DOHH2 (cell line): Measurements from ENCODE around the gene LYG1.

ENCODE experiments used
- EZH2phosphoT487 ChIP-seq: fragments of 200-600 bp; sonication (generic); IDR thresholded peaks from 2 replicates; pipeline ENCODE4 v1.6.1; 2017; ENCODE audit warnings: borderline replicate concordance, mild to moderate bottlenecking, antibody characterized with exemption, low read length, moderate library complexity, mixed read lengths
- TF ChIP-seq, protein P1 (sequence below): fragments of 200-600 bp; sonication (generic); IDR thresholded peaks from one replicate; pipeline ENCODE4 v1.5.1; 2014; ENCODE audit warnings: antibody characterized with exemption, mild to moderate bottlenecking, low read depth, low read length; ENCODE audit not compliant: poor library complexity, severe bottlenecking

DNA sequence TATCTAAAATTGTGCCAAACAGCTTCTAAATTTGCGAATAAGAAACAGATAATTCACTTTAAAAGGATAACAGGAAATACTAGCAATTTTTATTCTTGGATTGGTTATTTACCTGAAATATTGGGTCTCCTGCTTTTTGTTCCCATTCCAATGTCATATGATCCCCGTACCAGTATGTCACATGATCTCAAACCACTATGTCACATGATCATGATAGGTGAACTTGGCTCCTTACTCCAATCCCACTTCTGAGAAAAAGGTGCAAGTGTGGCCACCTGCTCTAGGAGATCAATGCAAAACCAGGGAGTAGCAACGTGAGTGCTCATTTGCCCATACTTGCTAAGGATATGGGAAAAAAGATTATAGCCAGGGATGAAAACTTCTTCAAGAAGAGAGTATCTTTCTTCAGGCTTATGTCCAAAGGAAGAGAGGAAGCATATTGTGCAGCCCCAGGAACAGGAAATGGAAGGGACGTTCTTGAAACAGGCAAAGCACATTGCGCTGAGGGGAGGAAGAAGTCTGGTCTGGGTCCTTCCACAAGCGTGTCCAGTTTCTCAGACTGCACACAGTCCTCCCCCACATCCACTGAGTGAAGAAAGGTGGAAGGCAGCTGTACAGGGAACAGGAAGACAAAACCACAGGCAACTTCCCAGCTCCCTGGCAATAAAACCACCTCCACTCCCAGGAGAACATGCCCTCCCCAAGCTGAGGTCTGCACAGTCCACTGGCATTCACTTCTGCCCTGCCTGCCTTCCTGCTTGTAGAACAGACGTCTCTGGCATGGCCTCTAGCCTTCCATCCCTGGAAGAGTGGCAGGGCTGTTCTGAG lies 45.3 kb downstream of the LYG1 start, which contains the start of gene LYG2:
- TF ChIP-seq, protein P1, sequence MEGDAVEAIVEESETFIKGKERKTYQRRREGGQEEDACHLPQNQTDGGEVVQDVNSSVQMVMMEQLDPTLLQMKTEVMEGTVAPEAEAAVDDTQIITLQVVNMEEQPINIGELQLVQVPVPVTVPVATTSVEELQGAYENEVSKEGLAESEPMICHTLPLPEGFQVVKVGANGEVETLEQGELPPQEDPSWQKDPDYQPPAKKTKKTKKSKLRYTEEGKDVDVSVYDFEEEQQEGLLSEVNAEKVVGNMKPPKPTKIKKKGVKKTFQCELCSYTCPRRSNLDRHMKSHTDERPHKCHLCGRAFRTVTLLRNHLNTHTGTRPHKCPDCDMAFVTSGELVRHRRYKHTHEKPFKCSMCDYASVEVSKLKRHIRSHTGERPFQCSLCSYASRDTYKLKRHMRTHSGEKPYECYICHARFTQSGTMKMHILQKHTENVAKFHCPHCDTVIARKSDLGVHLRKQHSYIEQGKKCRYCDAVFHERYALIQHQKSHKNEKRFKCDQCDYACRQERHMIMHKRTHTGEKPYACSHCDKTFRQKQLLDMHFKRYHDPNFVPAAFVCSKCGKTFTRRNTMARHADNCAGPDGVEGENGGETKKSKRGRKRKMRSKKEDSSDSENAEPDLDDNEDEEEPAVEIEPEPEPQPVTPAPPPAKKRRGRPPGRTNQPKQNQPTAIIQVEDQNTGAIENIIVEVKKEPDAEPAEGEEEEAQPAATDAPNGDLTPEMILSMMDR = no peak
- TF ChIP-seq EZH2phosphoT487 = no peak
